Transverse colon (tissue), 4 donors: ENCODE measurements around the gene RELN. TPM values are rescaled to one million over a fixed set of nuclear protein-coding genes. Genes with fewer than 3 reads are reported as not detected.

ENCODE experiments used
- DNase-seq: peaks from one replicate; pipeline ENCODE4 v3.0.0-alpha.2; 2019
- H3K27ac ChIP-seq, 4 donors: fragments of 200-600 bp; sonication (generic); 2 replicates each; pipeline ENCODE4 v1.5.1; 2016 to 2018; ENCODE audit warnings: inconsistent platforms in 4 of 4
- H3K27me3 ChIP-seq: fragments of 200-600 bp; sonication (generic); 2 replicates; pipeline ENCODE4 v1.5.1; 2017; ENCODE audit warnings: inconsistent platforms
- H3K36me3 ChIP-seq, 4 donors: fragments of 200-600 bp; sonication (generic); 2 replicates each; pipeline ENCODE4 v1.5.1; 2017 to 2019; ENCODE audit warnings: inconsistent platforms in 4 of 4
- H3K4me1 ChIP-seq, 4 donors: fragments of 200-600 bp; sonication (generic); 2 replicates each; pipeline ENCODE4 v1.5.1; 2017 to 2020; ENCODE audit warnings: inconsistent platforms in 4 of 4
- H3K4me3 ChIP-seq, 4 donors: fragments of 200-600 bp; sonication (generic); 1 replicate in 1 of 4; 2 replicates in 3 of 4; pipeline versions ENCODE4 v1.5.1 to v1.6.1; 2017 to 2019; ENCODE audit warnings: inconsistent platforms in 4 of 4
- H3K9me3 ChIP-seq, 2 donors: fragments of 200-600 bp; sonication (generic); 2 replicates each; pipeline ENCODE4 v1.5.1; 2017 to 2019; ENCODE audit warnings: inconsistent platforms in 2 of 2
- CTCF ChIP-seq, 5 experiments: fragments of 200-600 bp in 3 of 5; fragments of 450-650 bp in 2 of 5; sonication (generic) in 3 of 5; IDR thresholded peaks; 1 replicate in 2 of 5; 2 replicates in 3 of 5; pipeline ENCODE4 v1.5.1; 2016 to 2017; ENCODE audit warnings: antibody characterized with exemption in 5 of 5, inconsistent platforms in 3 of 5, mild to moderate bottlenecking in 2 of 5, moderate library complexity in 1 of 5
- EP300 ChIP-seq: sonication (generic); formaldehyde crosslinking; IDR thresholded peaks from one replicate; pipeline ENCODE4 v1.6.1; 2017; ENCODE audit warnings: antibody characterized with exemption, low read depth
- POLR2A ChIP-seq: fragments of 450-650 bp; IDR thresholded peaks from one replicate; pipeline ENCODE4 v1.6.1; 2016; ENCODE audit warnings: antibody characterized with exemption, mild to moderate bottlenecking, moderate library complexity
- POLR2AphosphoS5 ChIP-seq, 3 donors: sonication (generic); formaldehyde crosslinking; IDR thresholded peaks; one replicate each; pipeline ENCODE4 v1.6.1; 2016; ENCODE audit warnings: antibody characterized with exemption in 3 of 3
- WGBS, 2 donors: methylation state at CpG; one replicate each; pipeline ENCODE4 v1.1.5; 2018; ENCODE audit warnings: low coverage in 1 of 2; 5-methylcytosine and 5-hydroxymethylcytosine counted together
- in situ Hi-C, 4 donors: fragments of 200-750 bp; cut with MboI; loops; one replicate each; pipeline versions ENCODE4 v1.15.0 to v1.15.1; 2017; ENCODE audit warnings: low sequenced_read_pairs in 3 of 4, low pct_ligation_motif_present in 1 of 4, low pct_unique_long_range_greater_than_20kb in 1 of 4
- intact Hi-C: fragments of 100-400 bp; cut with DNase I; formaldehyde crosslinking; loops from one replicate; pipeline ENCODE4 v1.15.1; 2023; ENCODE audit warnings: low total_unique reads
- total RNA-seq, 4 donors: library from RNA; depleted of rRNA; stranded (reverse); fragments of >200 nt; gene quantifications; one replicate each; pipeline ENCODE4 v1.1.0, GENCODE V29; 2016

Gene RELN
- total RNA-seq, 4 donors from 2014 or later, result 1.00 to 2.7 (median 1.5) TPM; not detected in 1

- Histone ChIP-seq H3K27ac (no peak overlapping the region), H3K4me3 (no peak overlapping the region), H3K27me3 (no peaks in the 10 kb centered on the region), H3K9me3 (no peaks in the 10 kb centered on the region), H3K36me3 (no peaks in the 10 kb centered on the region), H3K4me1 (no peaks in the 10 kb centered on the region)
- WGBS, 2 donors, result 38 to 56% methylated on average over 5 of the region's 5 CpGs
- no peak for TF ChIP-seq EP300
- TF ChIP-seq POLR2AphosphoS5 (IDR thresholded peaks at IDR 0.05), result no peak
- TF ChIP-seq CTCF (IDR thresholded peaks at IDR 0.05), result no peak
- no peak for TF ChIP-seq POLR2A
- intact Hi-C loops (no loop called here), in situ Hi-C loops (no loop called here)
- DNase-seq, result no peak
Measured at GRCh38 chr7:103632005-103632639, 357.3 kb downstream of the RELN start.

- intact Hi-C loops (no loop called here), in situ Hi-C loops (no loop called here)
- H3K9me3 ChIP-seq, result no peaks in the 10 kb centered on the region
- no peak overlapping the region for H3K4me3 ChIP-seq
- TF ChIP-seq POLR2A, result no peak
- TF ChIP-seq CTCF (IDR thresholded peaks at IDR 0.05), result no peak
- TF ChIP-seq POLR2AphosphoS5 (IDR thresholded peaks at IDR 0.05), result no peak
- no peak for TF ChIP-seq EP300
- H3K27me3 ChIP-seq, result no peaks in the 10 kb centered on the region
- H3K27ac ChIP-seq, result no peak overlapping the region
- no peaks in the 10 kb centered on the region for H3K36me3 ChIP-seq
- DNase-seq, result no peak
- no peaks in the 10 kb centered on the region for H3K4me1 ChIP-seq
- WGBS, 2 donors, result 91 to 92% methylated on average over 2 of the region's 2 CpGs
Measured at GRCh38 chr7:103630318-103630717, 359.1 kb downstream of the RELN start.

- no peaks in the 10 kb centered on the region for H3K4me1 ChIP-seq
- intact Hi-C loops, result no loop called here
- no peaks in the 10 kb centered on the region for H3K27me3 ChIP-seq
- no peaks in the 10 kb centered on the region for H3K36me3 ChIP-seq
- TF ChIP-seq EP300 (no peak), CTCF (IDR thresholded peaks at IDR 0.05) (no peak), POLR2A (no peak), POLR2AphosphoS5 (IDR thresholded peaks at IDR 0.05) (no peak)
- in situ Hi-C loops, result no loop called here
- H3K4me3 ChIP-seq, result no peak overlapping the region
- no peak for DNase-seq
- WGBS, 2 donors, result 93 to 100% methylated on average over 1 to 2 of the region's 2 CpGs
- H3K27ac ChIP-seq, result no peak overlapping the region
- H3K9me3 ChIP-seq, result no peaks in the 10 kb centered on the region
Measured at GRCh38 chr7:103628742-103629141, 360.7 kb downstream of the RELN start.

GRCh38 chr7:103626776-103627175 is 362.7 kb downstream of the RELN start:
- WGBS, 2 donors, result 44 to 76% methylated on average over 1 of the region's 1 CpG

More at GRCh38 chr7:103626776-103627175, 362.7 kb downstream of the RELN start:
- no peaks in the 10 kb centered on the region for H3K27me3 ChIP-seq
- TF ChIP-seq POLR2AphosphoS5 (IDR thresholded peaks at IDR 0.05) (no peak), CTCF (IDR thresholded peaks at IDR 0.05) (no peak), EP300 (no peak)
- no peak for DNase-seq
- intact Hi-C loops, result no loop called here
- in situ Hi-C loops, result no loop called here
- H3K4me3 ChIP-seq, result no peak overlapping the region
- H3K4me1 ChIP-seq, result no peaks in the 10 kb centered on the region
- no peaks in the 10 kb centered on the region for H3K9me3 ChIP-seq
- no peak overlapping the region for H3K27ac ChIP-seq
- H3K36me3 ChIP-seq, result no peaks in the 10 kb centered on the region
